Measurements from ENCODE around the gene HIF1A. TPM values are rescaled to one million over a fixed set of nuclear protein-coding genes. Genes with fewer than 3 reads are reported as not detected.

HIF1A gene
- total and polyA plus RNA-seq, 2 of the 13 experiments (the other 11 are each of a cell fraction or from before 2014, with no cell fraction given), result 41.0 to 126 TPM

DNA sequence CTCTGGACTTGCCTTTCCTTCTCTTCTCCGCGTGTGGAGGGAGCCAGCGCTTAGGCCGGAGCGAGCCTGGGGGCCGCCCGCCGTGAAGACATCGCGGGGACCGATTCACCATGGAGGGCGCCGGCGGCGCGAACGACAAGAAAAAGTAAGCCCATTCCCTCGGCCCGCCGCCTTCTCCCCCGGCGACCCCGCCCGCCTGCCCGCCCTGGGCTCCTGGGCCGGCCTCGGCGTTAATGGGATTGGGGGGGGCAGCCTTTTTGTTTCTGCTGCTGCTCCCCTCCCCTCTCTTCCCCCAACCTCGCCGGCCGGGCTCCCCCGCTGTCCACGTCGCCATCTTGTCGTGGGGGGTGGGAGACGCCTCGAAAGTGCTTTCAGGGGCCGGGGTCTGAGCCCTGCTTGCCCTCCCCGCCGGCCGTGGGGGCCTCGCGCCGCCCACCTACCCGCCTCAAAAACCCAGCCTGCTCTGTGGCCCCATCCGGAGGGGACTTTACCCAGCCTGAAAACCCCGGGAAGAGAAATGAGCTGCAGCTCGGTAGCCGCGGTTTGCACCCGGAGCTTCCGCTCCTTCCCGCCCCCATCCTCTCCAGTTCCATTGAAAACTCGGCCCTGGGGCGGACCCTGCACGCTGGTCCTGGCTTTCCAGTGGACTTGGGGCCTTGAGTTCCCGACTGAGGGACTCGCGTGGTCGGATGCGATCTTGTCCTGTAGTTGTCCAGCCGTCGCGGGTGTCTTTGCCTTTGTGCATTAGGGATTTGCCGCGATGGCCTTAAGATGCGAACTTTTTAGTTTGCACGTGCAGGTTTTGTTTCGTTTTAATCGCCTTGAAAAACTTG lies 598 bp downstream of the HIF1A start (continued):
- TF ChIP-seq DMTF1 (CRISPR knock-in tag; IDR thresholded peaks at IDR 0.05) (no peak), ATF4 (CRISPR knock-in tag; IDR thresholded peaks at IDR 0.05) (no peak; a peak in 1 of 4 replicates), ZSCAN12 (CRISPR knock-in tag; IDR thresholded peaks at IDR 0.05) (no peak), AFF4 (CRISPR knock-in tag; IDR thresholded peaks at IDR 0.05) (no peak; the same call in 1 of the 2 replicates), ZFP36L2 (CRISPR knock-in tag; IDR thresholded peaks at IDR 0.05) (no peak), AKNA (CRISPR knock-in tag; IDR thresholded peaks at IDR 0.05; ENCODE audit: borderline replicate concordance) (no peak)
- TF ChIP-seq, protein P1, sequence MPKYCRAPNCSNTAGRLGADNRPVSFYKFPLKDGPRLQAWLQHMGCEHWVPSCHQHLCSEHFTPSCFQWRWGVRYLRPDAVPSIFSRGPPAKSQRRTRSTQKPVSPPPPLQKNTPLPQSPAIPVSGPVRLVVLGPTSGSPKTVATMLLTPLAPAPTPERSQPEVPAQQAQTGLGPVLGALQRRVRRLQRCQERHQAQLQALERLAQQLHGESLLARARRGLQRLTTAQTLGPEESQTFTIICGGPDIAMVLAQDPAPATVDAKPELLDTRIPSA (CRISPR knock-in tag; IDR thresholded peaks at IDR 0.05; ENCODE audit: borderline replicate concordance), result no peak
- TF ChIP-seq, protein P2, sequence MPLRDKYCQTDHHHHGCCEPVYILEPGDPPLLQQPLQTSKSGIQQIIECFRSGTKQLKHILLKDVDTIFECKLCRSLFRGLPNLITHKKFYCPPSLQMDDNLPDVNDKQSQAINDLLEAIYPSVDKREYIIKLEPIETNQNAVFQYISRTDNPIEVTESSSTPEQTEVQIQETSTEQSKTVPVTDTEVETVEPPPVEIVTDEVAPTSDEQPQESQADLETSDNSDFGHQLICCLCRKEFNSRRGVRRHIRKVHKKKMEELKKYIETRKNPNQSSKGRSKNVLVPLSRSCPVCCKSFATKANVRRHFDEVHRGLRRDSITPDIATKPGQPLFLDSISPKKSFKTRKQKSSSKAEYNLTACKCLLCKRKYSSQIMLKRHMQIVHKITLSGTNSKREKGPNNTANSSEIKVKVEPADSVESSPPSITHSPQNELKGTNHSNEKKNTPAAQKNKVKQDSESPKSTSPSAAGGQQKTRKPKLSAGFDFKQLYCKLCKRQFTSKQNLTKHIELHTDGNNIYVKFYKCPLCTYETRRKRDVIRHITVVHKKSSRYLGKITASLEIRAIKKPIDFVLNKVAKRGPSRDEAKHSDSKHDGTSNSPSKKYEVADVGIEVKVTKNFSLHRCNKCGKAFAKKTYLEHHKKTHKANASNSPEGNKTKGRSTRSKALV (CRISPR knock-in tag; IDR thresholded peaks at IDR 0.05), result no peak
- TF ChIP-seq, protein P3, sequence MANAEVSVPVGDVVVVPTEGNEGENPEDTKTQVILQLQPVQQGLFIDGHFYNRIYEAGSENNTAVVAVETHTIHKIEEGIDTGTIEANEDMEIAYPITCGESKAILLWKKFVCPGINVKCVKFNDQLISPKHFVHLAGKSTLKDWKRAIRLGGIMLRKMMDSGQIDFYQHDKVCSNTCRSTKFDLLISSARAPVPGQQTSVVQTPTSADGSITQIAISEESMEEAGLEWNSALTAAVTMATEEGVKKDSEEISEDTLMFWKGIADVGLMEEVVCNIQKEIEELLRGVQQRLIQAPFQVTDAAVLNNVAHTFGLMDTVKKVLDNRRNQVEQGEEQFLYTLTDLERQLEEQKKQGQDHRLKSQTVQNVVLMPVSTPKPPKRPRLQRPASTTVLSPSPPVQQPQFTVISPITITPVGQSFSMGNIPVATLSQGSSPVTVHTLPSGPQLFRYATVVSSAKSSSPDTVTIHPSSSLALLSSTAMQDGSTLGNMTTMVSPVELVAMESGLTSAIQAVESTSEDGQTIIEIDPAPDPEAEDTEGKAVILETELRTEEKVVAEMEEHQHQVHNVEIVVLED (CRISPR knock-in tag; IDR thresholded peaks at IDR 0.05; ENCODE audit: borderline replicate concordance), result no peak

Measured in HepG2 (cell line).